Measurements from ENCODE around the gene SLC25A17.
"Not testable (repeated sequence)": the region's sequence is repeated elsewhere in the genome, so short reads cannot be mapped to it uniquely, and the experiment has no call there.

The SLC25A17 gene

DNA sequence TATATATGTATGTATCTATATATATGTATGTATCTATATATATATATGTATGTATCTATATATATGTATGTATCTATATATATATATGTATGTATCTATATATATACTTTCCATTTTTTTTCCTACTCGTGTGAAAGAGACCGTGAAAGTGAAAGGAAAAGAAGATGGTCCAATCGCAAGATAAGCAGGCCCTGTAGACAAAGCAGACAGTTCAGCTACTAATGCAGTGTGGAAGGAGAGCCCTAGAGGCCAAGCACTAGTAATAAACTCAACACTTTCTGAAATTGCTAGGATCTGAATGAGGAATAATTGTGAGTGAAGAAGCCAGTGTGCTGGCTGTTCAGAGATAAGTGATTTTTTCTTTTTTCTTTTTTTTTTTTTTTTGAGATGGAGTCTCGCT is 92.6 kb downstream of the SLC25A17 start:
- TF ChIP-seq, protein P1, sequence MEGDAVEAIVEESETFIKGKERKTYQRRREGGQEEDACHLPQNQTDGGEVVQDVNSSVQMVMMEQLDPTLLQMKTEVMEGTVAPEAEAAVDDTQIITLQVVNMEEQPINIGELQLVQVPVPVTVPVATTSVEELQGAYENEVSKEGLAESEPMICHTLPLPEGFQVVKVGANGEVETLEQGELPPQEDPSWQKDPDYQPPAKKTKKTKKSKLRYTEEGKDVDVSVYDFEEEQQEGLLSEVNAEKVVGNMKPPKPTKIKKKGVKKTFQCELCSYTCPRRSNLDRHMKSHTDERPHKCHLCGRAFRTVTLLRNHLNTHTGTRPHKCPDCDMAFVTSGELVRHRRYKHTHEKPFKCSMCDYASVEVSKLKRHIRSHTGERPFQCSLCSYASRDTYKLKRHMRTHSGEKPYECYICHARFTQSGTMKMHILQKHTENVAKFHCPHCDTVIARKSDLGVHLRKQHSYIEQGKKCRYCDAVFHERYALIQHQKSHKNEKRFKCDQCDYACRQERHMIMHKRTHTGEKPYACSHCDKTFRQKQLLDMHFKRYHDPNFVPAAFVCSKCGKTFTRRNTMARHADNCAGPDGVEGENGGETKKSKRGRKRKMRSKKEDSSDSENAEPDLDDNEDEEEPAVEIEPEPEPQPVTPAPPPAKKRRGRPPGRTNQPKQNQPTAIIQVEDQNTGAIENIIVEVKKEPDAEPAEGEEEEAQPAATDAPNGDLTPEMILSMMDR (conservative IDR thresholded peaks at IDR 0.05; ENCODE audit: control insufficient read depth, insufficient read depth, low read depth, low read length): no peak
- no peak for DNase-seq (ENCODE audit: low read depth)
- no peak overlapping the region for H3K4me3 ChIP-seq (ENCODE audit: control insufficient read depth, low read depth, low read length)

DNA sequence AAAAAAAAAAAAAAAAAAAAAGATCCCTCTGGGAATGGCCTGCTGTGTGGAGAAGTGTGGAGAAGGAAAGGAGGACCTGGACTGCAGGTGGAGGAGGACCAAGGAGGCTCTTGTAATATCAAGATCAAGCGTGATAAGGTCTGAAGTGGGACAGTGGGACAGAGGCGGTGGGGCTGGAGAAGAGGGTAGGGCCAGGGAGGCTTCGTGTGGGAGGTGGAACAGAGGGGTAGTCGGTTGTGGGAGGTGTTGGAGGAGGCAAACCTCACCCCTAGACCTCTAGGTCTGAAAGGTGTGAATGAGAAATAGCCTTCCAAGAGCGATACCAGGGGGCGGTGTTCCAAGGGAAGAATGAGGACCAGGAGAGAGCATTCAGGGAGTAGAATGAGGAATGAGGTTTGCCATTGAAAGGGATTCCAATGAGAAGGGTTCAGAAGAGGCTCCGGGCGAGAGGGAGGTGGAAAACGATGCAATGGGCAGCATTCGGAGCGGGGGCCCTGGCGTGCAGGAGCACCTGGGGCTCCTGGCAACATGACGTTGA is 95.7 kb downstream of the SLC25A17 start:
- H3K4me3 ChIP-seq (ENCODE audit: control insufficient read depth, low read depth, low read length): no peak overlapping the region
- TF ChIP-seq, protein P1 (conservative IDR thresholded peaks at IDR 0.05; ENCODE audit: control insufficient read depth, insufficient read depth, low read depth, low read length): no peak
- no peak for DNase-seq (ENCODE audit: low read depth)

DNA sequence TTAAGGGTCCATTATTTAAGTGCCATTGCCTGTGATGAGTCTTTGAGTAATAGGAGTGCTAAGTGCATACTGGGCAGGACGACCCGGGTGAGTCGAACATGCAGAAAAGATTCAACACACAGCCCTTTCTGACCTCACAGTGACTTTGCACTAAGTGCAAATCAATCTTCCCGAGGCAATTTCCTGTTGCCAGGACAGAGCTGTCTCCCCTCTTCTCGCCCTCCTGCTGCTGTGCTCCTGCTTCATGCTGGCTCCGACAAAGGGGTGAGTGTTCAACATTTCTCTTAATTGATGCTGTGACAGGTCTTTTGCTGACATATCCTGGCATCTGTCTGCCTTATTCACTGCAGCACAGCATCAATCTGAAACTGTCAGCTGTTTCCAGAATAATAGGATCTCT is 97.9 kb downstream of the SLC25A17 start:
- H3K4me3 ChIP-seq (ENCODE audit: control insufficient read depth, low read depth, low read length): no peak overlapping the region
- TF ChIP-seq, protein P1 (conservative IDR thresholded peaks at IDR 0.05; ENCODE audit: control insufficient read depth, insufficient read depth, low read depth, low read length): no peak
- peak; percentile 62 for DNase-seq (ENCODE audit: low read depth)

DNA sequence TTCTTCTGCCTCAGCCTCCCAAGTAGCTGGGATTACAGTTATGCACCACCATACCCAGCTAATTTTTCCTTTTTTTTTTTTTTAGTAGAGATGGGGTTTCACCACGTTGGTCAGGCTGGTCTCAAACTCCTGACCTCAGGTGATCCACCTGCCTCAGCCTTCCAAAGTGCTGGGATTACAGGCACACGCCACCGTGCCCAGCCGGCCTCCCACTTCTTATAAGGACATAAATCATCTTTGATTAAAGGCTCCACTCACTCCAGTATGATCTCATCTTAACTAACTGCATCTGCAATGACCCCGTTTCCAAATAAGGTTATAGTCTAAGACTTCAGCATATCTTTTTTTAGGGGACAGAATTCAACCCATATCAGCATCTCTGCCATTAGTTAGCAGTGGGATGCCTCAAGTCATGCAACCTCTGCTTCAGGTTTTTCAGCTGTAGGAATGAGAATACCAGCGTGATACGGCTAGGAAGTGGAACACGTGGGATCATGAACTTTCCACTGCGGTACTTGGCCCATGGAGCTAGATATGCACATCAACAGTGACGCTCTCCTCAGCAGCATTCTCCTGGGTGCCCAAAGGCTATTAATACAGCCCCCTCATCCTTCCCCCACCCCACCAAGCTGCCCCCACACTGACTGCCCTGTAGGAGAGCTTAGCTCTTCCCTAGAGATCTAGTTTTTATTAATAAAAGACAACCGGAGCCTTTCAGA is 98.4 kb downstream of the SLC25A17 start:
- H3K4me3 ChIP-seq (ENCODE audit: control insufficient read depth, low read depth, low read length): no peak overlapping the region
- TF ChIP-seq, protein P1 (conservative IDR thresholded peaks at IDR 0.05; ENCODE audit: control insufficient read depth, insufficient read depth, low read depth, low read length): no peak
- peak; percentile 49 for DNase-seq (ENCODE audit: low read depth)

DNA sequence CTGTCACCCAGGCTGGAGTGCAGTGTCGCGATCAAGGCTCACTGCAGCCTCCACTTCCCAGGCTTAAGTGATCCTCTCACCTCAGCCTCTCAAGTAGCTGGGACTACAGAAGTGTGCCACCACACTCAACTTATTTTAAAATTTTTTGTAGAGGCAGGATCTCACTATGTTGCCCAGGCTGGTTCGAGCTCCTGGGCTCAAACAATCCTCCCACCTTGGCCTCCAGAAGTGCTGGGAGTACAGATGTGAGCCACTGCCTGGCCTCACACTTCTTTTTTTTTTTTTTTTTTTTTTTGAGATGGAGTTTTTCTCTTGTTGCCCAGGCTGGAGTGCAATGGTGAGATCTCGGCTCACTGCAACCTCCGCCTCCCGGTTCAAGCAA is 99.0 kb downstream of the SLC25A17 start:
- DNase-seq (ENCODE audit: low read depth); H3K4me3 ChIP-seq (ENCODE audit: control insufficient read depth, low read depth, low read length): not testable (repeated sequence)

Data from fibroblast of mammary gland (primary cell).